Prostate gland (tissue), 2 donors: Measurements from ENCODE around the gene ANO3. TPM values are rescaled to one million over a fixed set of nuclear protein-coding genes. Genes with fewer than 3 reads are reported as not detected.

Source experiments
- DNase-seq: peaks from one replicate; pipeline ENCODE4 v3.0.0-alpha.2; 2019; ENCODE audit warnings: low spot score
- H3K27ac ChIP-seq, 2 donors: fragments of 200-600 bp; sonication (generic); 2 replicates each; pipeline ENCODE4 v1.5.1; 2017 to 2019
- H3K27me3 ChIP-seq: fragments of 200-600 bp; sonication (generic); replicated peaks from 2 replicates; pipeline ENCODE4 v1.5.1; 2019; ENCODE audit not compliant: insufficient read depth
- H3K36me3 ChIP-seq, 2 donors: fragments of 200-600 bp; sonication (generic); 1 replicate in 1 of 2; 2 replicates in 1 of 2; pipeline versions ENCODE4 v1.5.1 to v1.8.1; 2017 to 2019
- H3K4me1 ChIP-seq: fragments of 200-600 bp; sonication (generic); replicated peaks from 2 replicates; pipeline ENCODE4 v1.5.1; 2019
- H3K4me3 ChIP-seq, 2 donors: fragments of 200-600 bp; sonication (generic); 2 replicates each; pipeline ENCODE4 v1.5.1; 2017 to 2019
- H3K9me3 ChIP-seq: fragments of 200-600 bp; sonication (generic); 2 replicates; pipeline ENCODE4 v1.5.1; 2017
- POLR2A ChIP-seq: fragments of 450-650 bp; IDR thresholded peaks from one replicate; pipeline ENCODE4 v1.6.1; 2016; ENCODE audit warnings: antibody characterized with exemption, mild to moderate bottlenecking
- POLR2AphosphoS5 ChIP-seq: sonication (generic); formaldehyde crosslinking; IDR thresholded peaks from one replicate; pipeline ENCODE4 v1.6.1; 2017; ENCODE audit warnings: antibody characterized with exemption
- WGBS: methylation state at CpG from one replicate; pipeline ENCODE4 v1.1.5; 2018; 5-methylcytosine and 5-hydroxymethylcytosine counted together
- intact Hi-C: fragments of 100-400 bp; cut with DNase I; formaldehyde crosslinking; loops from one replicate; pipeline ENCODE4 v1.14.2; 2022
- total RNA-seq, 2 donors: library from RNA; depleted of rRNA; stranded (reverse); fragments of >200 nt; gene quantifications; one replicate each; pipeline ENCODE4 v1.1.0, GENCODE V29; 2016
- TF ChIP-seq, protein P1 (sequence below), 4 experiments: fragments of 200-600 bp in 2 of 4; fragments of 450-650 bp in 2 of 4; sonication (generic) in 2 of 4; IDR thresholded peaks; 1 replicate in 3 of 4; 2 replicates in 1 of 4; pipeline ENCODE4 v1.5.1; 2016 to 2019; ENCODE audit warnings: antibody characterized with exemption in 4 of 4, mild to moderate bottlenecking in 2 of 4, moderate library complexity in 2 of 4

The ANO3 gene
- total RNA-seq, 2 donors from 2014 or later: 0.68 TPM; not detected in 1

- Histone ChIP-seq H3K9me3 (no peaks in the 10 kb centered on the region), H3K4me3 (no peak overlapping the region), H3K4me1 (no peaks in the 10 kb centered on the region), H3K27me3 (no peaks in the 10 kb centered on the region), H3K27ac (no peak overlapping the region), H3K36me3 (no peaks in the 10 kb centered on the region)
- 50% methylated on average over 3 of the region's 3 CpGs for WGBS
- TF ChIP-seq POLR2AphosphoS5 (no peak), POLR2A (no peak)
- TF ChIP-seq, protein P1, sequence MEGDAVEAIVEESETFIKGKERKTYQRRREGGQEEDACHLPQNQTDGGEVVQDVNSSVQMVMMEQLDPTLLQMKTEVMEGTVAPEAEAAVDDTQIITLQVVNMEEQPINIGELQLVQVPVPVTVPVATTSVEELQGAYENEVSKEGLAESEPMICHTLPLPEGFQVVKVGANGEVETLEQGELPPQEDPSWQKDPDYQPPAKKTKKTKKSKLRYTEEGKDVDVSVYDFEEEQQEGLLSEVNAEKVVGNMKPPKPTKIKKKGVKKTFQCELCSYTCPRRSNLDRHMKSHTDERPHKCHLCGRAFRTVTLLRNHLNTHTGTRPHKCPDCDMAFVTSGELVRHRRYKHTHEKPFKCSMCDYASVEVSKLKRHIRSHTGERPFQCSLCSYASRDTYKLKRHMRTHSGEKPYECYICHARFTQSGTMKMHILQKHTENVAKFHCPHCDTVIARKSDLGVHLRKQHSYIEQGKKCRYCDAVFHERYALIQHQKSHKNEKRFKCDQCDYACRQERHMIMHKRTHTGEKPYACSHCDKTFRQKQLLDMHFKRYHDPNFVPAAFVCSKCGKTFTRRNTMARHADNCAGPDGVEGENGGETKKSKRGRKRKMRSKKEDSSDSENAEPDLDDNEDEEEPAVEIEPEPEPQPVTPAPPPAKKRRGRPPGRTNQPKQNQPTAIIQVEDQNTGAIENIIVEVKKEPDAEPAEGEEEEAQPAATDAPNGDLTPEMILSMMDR (IDR thresholded peaks at IDR 0.05): no peak
- intact Hi-C loops: no loop called here
- no peak for DNase-seq
These were observed 111.7 kb downstream of the ANO3 start for GRCh38 chr11:26443617-26444016.

- no peak for DNase-seq
- no peaks in the 10 kb centered on the region for H3K4me1 ChIP-seq
- intact Hi-C loops: no loop called here
- no peaks in the 10 kb centered on the region for H3K27me3 ChIP-seq
- no peak overlapping the region for H3K4me3 ChIP-seq
- H3K36me3 ChIP-seq: no peaks in the 10 kb centered on the region
- TF ChIP-seq POLR2AphosphoS5: no peak
- no peak for TF ChIP-seq POLR2A
- TF ChIP-seq, protein P1 (IDR thresholded peaks at IDR 0.05): no peak
- H3K9me3 ChIP-seq: no peaks in the 10 kb centered on the region
- 41% methylated on average over 1 of the region's 1 CpG for WGBS
- H3K27ac ChIP-seq: no peak overlapping the region
These were observed 125.7 kb downstream of the ANO3 start for GRCh38 chr11:26457636-26458035.

GRCh38 chr11:26465274-26465673 lies 133.3 kb downstream of the ANO3 start:
- Histone ChIP-seq H3K9me3 (no peaks in the 10 kb centered on the region), H3K36me3 (no peaks in the 10 kb centered on the region), H3K4me1 (no peaks in the 10 kb centered on the region), H3K27me3 (no peaks in the 10 kb centered on the region), H3K27ac (no peak overlapping the region), H3K4me3 (no peak overlapping the region)
- intact Hi-C loops: no loop called here
- DNase-seq: no peak
- TF ChIP-seq, protein P1 (IDR thresholded peaks at IDR 0.05): no peak
- no peak for TF ChIP-seq POLR2AphosphoS5
- no peak for TF ChIP-seq POLR2A

GRCh38 chr11:26467506-26467905 lies 135.6 kb downstream of the ANO3 start:
- Histone ChIP-seq H3K27me3 (no peaks in the 10 kb centered on the region), H3K4me3 (no peak overlapping the region), H3K9me3 (no peaks in the 10 kb centered on the region), H3K4me1 (no peaks in the 10 kb centered on the region), H3K27ac (no peak overlapping the region), H3K36me3 (no peaks in the 10 kb centered on the region)
- TF ChIP-seq POLR2AphosphoS5: no peak
- TF ChIP-seq, protein P1 (IDR thresholded peaks at IDR 0.05): no peak
- TF ChIP-seq POLR2A: no peak
- intact Hi-C loops: no loop called here
- WGBS: 55% methylated on average over 1 of the region's 1 CpG
- no peak for DNase-seq

DNA sequence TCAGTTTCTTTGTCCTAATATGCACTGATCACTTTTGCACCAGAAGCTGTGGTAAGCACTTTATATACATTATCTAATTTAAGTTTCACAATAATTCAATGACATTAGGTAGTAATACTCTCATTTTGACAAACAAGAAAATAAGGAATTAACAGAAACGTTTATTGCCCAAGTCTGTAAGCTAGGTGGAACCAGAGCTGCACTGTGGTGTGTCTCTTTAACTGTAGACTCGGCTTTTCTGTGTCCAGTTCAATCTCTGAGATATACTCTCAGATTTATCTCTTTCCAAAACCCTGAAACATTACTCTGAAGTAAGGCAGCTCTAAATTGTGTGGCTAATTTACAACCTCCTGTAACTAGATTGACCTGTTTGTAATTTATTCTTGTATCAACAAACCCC lies 139.1 kb downstream of the ANO3 start:
- H3K36me3 ChIP-seq: no peaks in the 10 kb centered on the region
- H3K27me3 ChIP-seq: no peaks in the 10 kb centered on the region
- intact Hi-C loops: no loop called here
- TF ChIP-seq, protein P1 (IDR thresholded peaks at IDR 0.05): no peak
- TF ChIP-seq POLR2AphosphoS5 (no peak), POLR2A (no peak)
- 14% methylated on average over 2 of the region's 2 CpGs for WGBS
- DNase-seq: no peak
- no peaks in the 10 kb centered on the region for H3K9me3 ChIP-seq
- no peak overlapping the region for H3K27ac ChIP-seq
- no peak overlapping the region for H3K4me3 ChIP-seq
- H3K4me1 ChIP-seq: no peaks in the 10 kb centered on the region
